Urinary bladder (tissue), 4 donors: Measurements from ENCODE around the gene NAGPA. TPM values are rescaled to one million over a fixed set of nuclear protein-coding genes. Genes with fewer than 3 reads are reported as not detected.
A peak's percentile ranks its signal among the peaks of the same experiment; 100 is the strongest.

ENCODE experiments used
- DNase-seq: peaks from one replicate; pipeline ENCODE4 v3.0.0-alpha.2; 2015; ENCODE audit errors: extremely low spot score
- H3K27ac ChIP-seq: one replicate; pipeline ENCODE4 v1.5.1; 2013; ENCODE audit warnings: low read depth, mild to moderate bottlenecking, moderate library complexity
- H3K36me3 ChIP-seq: one replicate; pipeline ENCODE4 v1.6.1; 2013; ENCODE audit warnings: mild to moderate bottlenecking, moderate library complexity; ENCODE audit not compliant: insufficient read depth
- H3K4me1 ChIP-seq: one replicate; pipeline ENCODE4 v1.6.1; 2013; ENCODE audit warnings: mild to moderate bottlenecking, moderate library complexity; ENCODE audit not compliant: insufficient read depth
- H3K4me3 ChIP-seq: one replicate; pipeline ENCODE4 v1.5.1; 2013; ENCODE audit warnings: low read depth, low read length
- WGBS: extraction: QIAGEN DNeasy Blood & Tissue Kit; methylation state at CpG from one replicate; pipeline ENCODE4 v1.1.7; 2013; 5-methylcytosine and 5-hydroxymethylcytosine counted together
- polyA plus RNA-seq: library from polyadenylated mRNA; stranded (reverse); fragments of 200-250 nt; gene quantifications from one replicate; pipeline ENCODE4 v1.2.3, GENCODE V29; 2013
- total RNA-seq: library from RNA; depleted of rRNA; stranded (reverse); fragments of >200 nt; gene quantifications from one replicate; pipeline ENCODE4 v1.2.3, GENCODE V29; 2014
- donor health status: healthy with polysubstance abuse.
- donor health status: healthy.

Gene NAGPA
- total and polyA plus RNA-seq, 2 donors = 5.5 to 17.5 TPM

DNA sequence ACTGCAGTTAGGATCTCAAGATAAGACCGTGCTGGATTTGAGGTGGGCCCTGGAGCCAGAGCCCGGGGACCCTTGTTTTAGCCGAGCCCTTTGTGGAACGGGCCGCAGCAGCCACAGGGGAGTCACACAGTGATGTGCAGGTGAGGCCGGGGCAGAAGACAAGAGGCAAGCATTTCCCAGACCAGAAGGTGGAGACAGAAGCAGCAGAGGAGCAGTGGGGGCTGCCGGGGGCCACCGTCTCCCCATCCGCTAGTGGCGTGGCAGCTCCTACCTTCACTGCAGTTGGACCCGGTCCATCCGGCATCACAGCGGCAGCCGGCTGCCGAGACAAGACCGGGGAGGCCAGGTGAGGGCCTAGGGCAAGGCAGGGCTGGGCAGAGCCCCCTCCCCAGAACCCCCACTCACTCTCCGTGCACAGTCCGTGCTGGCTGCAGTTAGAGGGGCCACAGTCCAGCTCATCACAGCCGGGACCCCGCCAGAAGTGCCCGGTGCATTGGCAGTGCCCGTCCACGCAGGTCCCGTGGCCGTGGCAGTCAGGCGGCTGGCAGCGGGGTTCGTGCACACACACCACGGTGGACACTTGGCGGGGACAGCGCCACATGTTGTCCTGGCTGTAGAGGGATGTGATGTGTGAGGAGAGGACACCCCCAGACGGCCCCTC lies 6.0 kb downstream of the NAGPA start:
- no peak overlapping the region for H3K27ac ChIP-seq
- DNase-seq = no peak
- no peaks in the 10 kb centered on the region for H3K36me3 ChIP-seq
- no peaks in the 10 kb centered on the region for H3K4me1 ChIP-seq
- no peak overlapping the region for H3K4me3 ChIP-seq
- WGBS = 94% methylated on average over 32 of the region's 32 CpGs

GRCh38 chr16:5027086-5027485 lies 6.6 kb downstream of the NAGPA start:
- DNase-seq = no peak

DNA sequence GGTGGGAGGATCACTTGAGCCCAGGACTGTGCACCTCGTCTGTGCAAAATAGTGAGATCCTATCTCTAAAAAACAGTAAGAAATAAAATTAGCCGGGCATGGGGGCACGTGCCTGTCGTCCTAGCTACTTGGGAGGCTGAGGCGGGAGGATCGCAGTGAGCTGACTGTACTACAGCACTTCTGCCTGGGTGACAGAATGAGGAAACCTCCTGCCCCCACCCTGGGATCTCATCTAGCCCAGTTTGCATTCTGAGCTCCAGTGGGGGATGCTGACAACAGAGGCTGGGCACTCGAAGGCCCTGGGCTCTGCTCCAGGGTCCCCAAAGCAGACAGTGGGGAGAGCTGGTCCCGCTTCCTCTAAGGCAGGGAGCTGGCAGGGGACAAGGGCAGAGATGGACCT lies 7.1 kb downstream of the NAGPA start:
- H3K4me1 ChIP-seq = no peaks in the 10 kb centered on the region
- H3K4me3 ChIP-seq = no peak overlapping the region
- no peaks in the 10 kb centered on the region for H3K36me3 ChIP-seq
- 92% methylated on average over 8 of the region's 8 CpGs for WGBS
- no peak for DNase-seq
- no peak overlapping the region for H3K27ac ChIP-seq

More at GRCh38 chr16:5027086-5027485, 6.6 kb downstream of the NAGPA start:
- Histone ChIP-seq H3K36me3 (no peaks in the 10 kb centered on the region), H3K27ac (no peak overlapping the region), H3K4me1 (no peaks in the 10 kb centered on the region), H3K4me3 (no peak overlapping the region)
- 92% methylated on average over 7 of the region's 7 CpGs for WGBS

DNA sequence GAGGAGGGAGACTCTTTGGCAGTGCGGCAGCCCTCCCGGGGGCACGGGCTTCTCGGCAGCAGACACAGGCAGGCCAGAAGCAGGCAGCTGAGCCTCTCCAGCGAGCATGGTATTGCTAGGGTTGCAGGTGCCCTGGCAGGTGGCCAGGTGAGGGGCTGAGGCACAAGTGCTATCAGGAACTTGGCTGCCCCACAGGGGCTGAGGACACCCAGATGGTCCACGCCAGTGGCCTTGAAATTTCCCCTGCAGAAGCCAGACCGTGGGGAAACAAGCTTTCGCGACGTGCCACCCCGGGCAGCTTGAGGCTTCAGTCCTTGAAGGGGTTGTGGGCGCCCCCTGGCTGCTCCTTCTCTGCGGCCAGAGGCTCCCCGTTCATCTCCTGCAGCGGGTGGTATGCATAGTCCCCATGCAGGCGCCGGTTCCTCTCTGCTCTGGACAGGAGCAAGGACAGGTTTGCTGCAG lies 8.5 kb downstream of the NAGPA start:
- Histone ChIP-seq H3K27ac (no peak overlapping the region), H3K4me3 (no peak overlapping the region), H3K36me3 (no peaks in the 10 kb centered on the region), H3K4me1 (no peaks in the 10 kb centered on the region)
- 41% methylated on average over 17 of the region's 17 CpGs for WGBS
- DNase-seq = no peak

GRCh38 chr16:5024632-5025031 lies 9.1 kb downstream of the NAGPA start:
- Histone ChIP-seq H3K27ac (no peak overlapping the region), H3K4me1 (no peaks in the 10 kb centered on the region), H3K36me3 (no peaks in the 10 kb centered on the region), H3K4me3 (no peak overlapping the region)
- WGBS = 47% methylated on average over 4 of the region's 4 CpGs
- no peak for DNase-seq

DNA sequence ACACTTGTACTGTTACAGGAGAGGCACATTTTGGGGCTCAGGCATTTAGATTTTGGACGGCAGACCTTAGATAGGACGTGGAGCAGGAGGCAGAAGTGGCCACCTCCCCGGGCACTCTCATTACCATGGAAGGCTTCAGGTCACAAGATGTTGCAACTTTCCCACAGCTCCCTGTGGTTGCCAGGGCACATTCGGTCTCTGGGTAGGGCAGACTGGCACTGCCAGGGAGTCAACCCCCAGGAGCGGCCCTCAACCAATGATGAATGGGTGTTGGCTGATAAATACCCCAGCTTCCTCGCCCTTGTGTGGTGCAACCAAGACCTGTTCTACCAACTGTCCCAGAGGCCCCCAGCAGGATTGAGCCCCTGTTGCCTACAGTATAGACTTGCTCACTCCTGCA lies 11.2 kb downstream of the NAGPA start:
- no peaks in the 10 kb centered on the region for H3K4me1 ChIP-seq
- H3K36me3 ChIP-seq = no peaks in the 10 kb centered on the region
- DNase-seq = no peak
- WGBS = 90% methylated on average over 6 of the region's 6 CpGs
- H3K4me3 ChIP-seq = no peak overlapping the region
- no peak overlapping the region for H3K27ac ChIP-seq

DNA sequence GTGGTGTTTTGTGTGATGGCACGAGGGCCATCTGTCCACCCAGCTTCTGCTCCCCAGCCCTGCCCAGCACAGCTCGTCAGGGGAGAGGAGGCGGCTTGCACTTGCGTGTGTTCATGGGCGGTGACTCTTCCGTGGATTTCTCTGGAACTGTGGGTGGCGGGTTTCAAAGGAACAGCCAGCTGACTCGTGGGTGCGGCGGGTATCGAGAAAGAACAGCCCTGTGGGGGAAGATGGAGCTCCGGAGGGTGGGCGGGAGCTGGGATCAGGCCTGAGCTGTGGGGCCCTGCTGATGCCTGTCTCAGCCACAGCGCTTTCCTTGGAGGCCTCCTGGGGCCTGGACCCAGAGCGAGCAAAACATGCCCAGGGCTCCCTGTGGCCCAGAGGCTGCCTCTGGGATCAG lies 13.2 kb downstream of the NAGPA start:
- DNase-seq = no peak
- H3K4me3 ChIP-seq = no peak overlapping the region
- H3K36me3 ChIP-seq = no peaks in the 10 kb centered on the region
- WGBS = 70% methylated on average over 15 of the region's 15 CpGs
- H3K27ac ChIP-seq = no peak overlapping the region
- no peaks in the 10 kb centered on the region for H3K4me1 ChIP-seq

DNA sequence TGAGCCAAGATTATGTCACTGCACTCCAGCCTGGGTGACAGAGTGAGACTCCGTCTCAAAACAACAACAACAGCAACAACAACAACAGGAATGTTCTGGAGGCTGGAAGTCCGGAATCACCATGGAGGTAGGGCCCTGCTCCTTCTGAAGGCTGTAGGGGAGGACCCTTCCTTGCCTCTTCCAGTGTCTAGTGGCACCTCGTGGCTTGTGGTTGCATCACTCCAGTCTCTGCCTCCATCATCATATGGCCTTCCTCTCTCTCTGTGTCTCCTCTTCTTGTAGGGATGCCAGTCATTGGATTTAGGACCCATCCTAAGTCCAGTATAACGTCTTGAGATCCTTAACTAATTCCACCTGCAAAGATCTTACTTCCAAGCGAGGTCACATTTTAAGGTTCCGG lies 14.0 kb downstream of the NAGPA start:
- WGBS = 79% methylated on average over 6 of the region's 6 CpGs
- Histone ChIP-seq H3K4me3 (no peak overlapping the region), H3K27ac (no peak overlapping the region), H3K36me3 (no peaks in the 10 kb centered on the region), H3K4me1 (no peaks in the 10 kb centered on the region)
- DNase-seq = no peak

- Histone ChIP-seq H3K4me1 (no peaks in the 10 kb centered on the region), H3K27ac (no peak overlapping the region), H3K36me3 (no peaks in the 10 kb centered on the region), H3K4me3 (no peak overlapping the region)
- peak; percentile 18 for DNase-seq
- WGBS = 34% methylated on average over 9 of the region's 9 CpGs
Observed at GRCh38 chr16:5018793-5019192, 14.9 kb downstream of the NAGPA start.

DNA sequence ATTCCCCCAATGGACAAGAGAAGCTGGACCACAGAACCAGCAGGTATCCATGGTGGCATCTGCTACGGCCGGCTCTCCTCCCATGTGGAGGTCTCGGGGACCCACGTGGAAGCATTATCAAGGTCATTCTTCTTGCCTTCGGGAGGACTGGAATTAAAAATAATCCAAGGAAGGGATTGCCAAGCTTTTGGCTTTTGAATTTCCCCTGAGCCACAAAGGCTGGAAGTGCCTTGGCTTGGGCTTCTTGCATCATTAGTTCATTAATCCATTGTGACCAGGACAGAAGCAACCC lies 16.1 kb downstream of the NAGPA start:
- no peak overlapping the region for H3K27ac ChIP-seq
- no peaks in the 10 kb centered on the region for H3K36me3 ChIP-seq
- H3K4me3 ChIP-seq = no peak overlapping the region
- DNase-seq = no peak
- 83% methylated on average over 5 of the region's 5 CpGs for WGBS
- H3K4me1 ChIP-seq = no peaks in the 10 kb centered on the region

DNA sequence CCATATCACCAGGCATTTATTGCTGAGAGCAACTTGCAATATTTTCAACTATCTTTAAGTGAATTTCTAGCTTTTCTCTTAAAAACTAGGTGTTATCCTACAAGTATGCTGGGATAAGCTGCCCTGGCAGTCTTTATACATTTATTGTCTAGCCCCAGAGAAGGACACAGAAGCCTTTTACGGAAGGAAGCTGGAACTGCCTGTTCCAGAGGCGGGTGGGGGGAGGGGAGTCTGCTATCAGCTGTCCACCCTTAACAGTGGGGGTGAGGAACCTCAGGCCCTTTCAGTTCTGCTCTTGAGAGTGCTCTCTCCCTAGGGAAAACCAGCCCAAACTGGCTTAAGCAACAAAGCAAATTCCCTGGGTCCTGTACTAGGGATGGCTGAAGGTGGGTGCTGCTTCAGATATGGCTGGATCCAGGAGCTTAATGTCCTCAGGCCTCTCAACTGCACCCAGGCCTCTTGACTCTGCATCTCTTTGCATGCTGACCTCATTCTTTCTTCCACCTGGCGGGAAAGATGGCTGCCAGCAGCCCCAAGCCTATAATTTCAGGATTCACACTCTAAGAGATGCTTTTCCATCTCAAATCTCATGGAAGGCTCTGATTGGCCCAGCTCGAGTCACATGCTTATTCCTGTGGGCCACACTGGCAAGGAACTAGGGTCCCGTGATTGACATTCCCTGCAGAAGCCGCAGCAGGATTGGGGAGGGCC lies 16.6 kb downstream of the NAGPA start:
- H3K4me3 ChIP-seq = no peak overlapping the region
- DNase-seq = no peak
- H3K4me1 ChIP-seq = no peaks in the 10 kb centered on the region
- H3K27ac ChIP-seq = no peak overlapping the region
- 66% methylated on average over 6 of the region's 6 CpGs for WGBS
- H3K36me3 ChIP-seq = no peaks in the 10 kb centered on the region

GRCh38 chr16:5015887-5016286 lies 17.8 kb downstream of the NAGPA start:
- WGBS = 83% methylated on average over 4 of the region's 4 CpGs
- Histone ChIP-seq H3K36me3 (no peaks in the 10 kb centered on the region), H3K4me3 (no peak overlapping the region), H3K4me1 (no peaks in the 10 kb centered on the region), H3K27ac (no peak overlapping the region)
- DNase-seq = no peak

GRCh38 chr16:5015351-5015750 lies 18.4 kb downstream of the NAGPA start:
- Histone ChIP-seq H3K27ac (no peak overlapping the region), H3K36me3 (no peaks in the 10 kb centered on the region), H3K4me3 (no peak overlapping the region), H3K4me1 (no peaks in the 10 kb centered on the region)
- WGBS = 67% methylated on average over 4 of the region's 4 CpGs
- DNase-seq = no peak

DNA sequence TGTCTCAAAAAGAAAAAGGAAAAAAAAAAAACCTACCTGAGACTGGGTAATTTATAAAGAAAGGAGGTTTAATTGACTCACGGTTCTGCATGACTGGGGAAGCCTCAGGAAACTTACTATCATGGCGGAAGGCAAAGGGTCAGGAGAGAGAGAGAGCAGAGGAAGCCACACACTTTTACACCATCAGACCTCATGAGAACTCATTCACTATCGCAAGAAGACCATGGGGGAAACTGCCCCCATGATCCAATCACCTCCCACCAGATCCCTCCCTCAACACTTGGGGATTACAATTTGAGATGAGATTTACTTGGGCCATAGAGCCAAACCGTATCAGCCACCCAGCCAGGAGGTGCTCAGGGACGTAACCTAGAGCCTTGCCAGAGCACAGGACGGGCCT lies 20.8 kb downstream of the NAGPA start:
- no peak overlapping the region for H3K4me3 ChIP-seq
- 75% methylated on average over 6 of the region's 6 CpGs for WGBS
- H3K27ac ChIP-seq = no peak overlapping the region
- no peaks in the 10 kb centered on the region for H3K36me3 ChIP-seq
- DNase-seq = no peak
- H3K4me1 ChIP-seq = no peaks in the 10 kb centered on the region
